ENCODE measurements around the gene ST8SIA4. TPM values are rescaled to one million over a fixed set of nuclear protein-coding genes. Genes with fewer than 3 reads are reported as not detected.

ST8SIA4 gene
- total and polyA plus RNA-seq, 12 donors: 0.70 to 12.9 (median 4.5) TPM

DNA sequence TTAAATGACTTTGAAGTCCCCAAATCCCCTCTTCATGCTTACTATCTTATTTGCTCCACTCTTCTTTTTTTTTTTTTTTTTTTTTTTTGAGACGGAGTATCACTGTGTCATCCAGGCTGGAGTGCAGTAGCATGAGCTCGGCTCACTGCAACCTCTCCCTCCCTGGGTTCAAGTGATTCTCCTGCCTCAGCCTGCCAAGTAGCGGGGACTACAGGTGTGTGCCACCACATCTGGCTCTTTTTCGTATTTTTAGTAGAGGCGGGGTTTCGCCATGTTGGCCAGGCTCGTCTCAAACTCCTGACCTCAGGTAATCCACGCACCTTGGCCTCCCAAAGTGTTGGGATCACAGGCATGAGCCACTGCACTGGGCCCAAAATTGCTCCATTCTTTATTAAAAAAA is 51.0 kb downstream of the ST8SIA4 start:
- H3K9me3 ChIP-seq: no peaks in the 10 kb centered on the region
- 93 to 96% methylated on average over 8 of the region's 8 CpGs for WGBS, 2 donors
- intact Hi-C loops (cut with DNase I): loop anchor here in 1 of 10 donors (5.0 kb wide), 1 partner anchor 50 kb away; the partner anchor contains the start of gene ST8SIA4
- ATAC-seq (no peak), DNase-seq (no peak)
- H3K27me3 ChIP-seq: no peaks in the 10 kb centered on the region
- peaks cover 0 to 48% (median 14%) of the 10 kb centered on the region in 9 donors for H3K4me1 ChIP-seq
- peaks cover 0 to 14% (median 0%) of the 10 kb centered on the region in 9 donors for H3K36me3 ChIP-seq
- no peak for TF ChIP-seq CTCF (IDR thresholded peaks at IDR 0.05)
- H3K27ac ChIP-seq: peak overlapping the region in 4 of 10 donors; percentile 9 to 74 (median 42)
- H3K4me3 ChIP-seq: no peak overlapping the region

GRCh38 chr5:100846772-100847171 is 56.3 kb downstream of the ST8SIA4 start:
- Histone ChIP-seq H3K4me1 (peaks cover 0 to 39% (median 7%) of the 10 kb centered on the region in 9 donors), H3K9me3 (no peaks in the 10 kb centered on the region), H3K4me3 (peak overlapping the region in 1 of 10 donors; percentile 6), H3K27me3 (no peaks in the 10 kb centered on the region), H3K27ac (peak overlapping the region in 8 of 10 donors; percentile 35 to 84 (median 58)), H3K36me3 (peaks cover 0 to 9% (median 0%) of the 10 kb centered on the region in 9 donors)
- ATAC-seq: peak in 5 of 8 donors; percentile 53 to 91 (median 61)
- TF ChIP-seq CTCF (IDR thresholded peaks at IDR 0.05): no peak
- DNase-seq: no peak
- intact Hi-C loops (cut with DNase I): loop anchor here in 1 of 10 donors (10.0 kb wide), 1 partner anchor 58 kb away; the partner anchor contains the start of gene ST8SIA4
- WGBS, 2 donors: 30 to 32% methylated on average over 4 of the region's 4 CpGs

GRCh38 chr5:100842080-100842479 is 61.0 kb downstream of the ST8SIA4 start:
- ATAC-seq: no peak
- no peak for TF ChIP-seq CTCF (IDR thresholded peaks at IDR 0.05)
- 47 to 66% methylated on average over 2 of the region's 2 CpGs for WGBS, 2 donors
- Histone ChIP-seq H3K36me3 (peaks cover 0 to 5% (median 0%) of the 10 kb centered on the region in 9 donors), H3K9me3 (no peaks in the 10 kb centered on the region), H3K4me1 (peaks cover 0 to 67% (median 19%) of the 10 kb centered on the region in 9 donors), H3K27me3 (no peaks in the 10 kb centered on the region), H3K4me3 (peak overlapping the region in 2 of 10 donors; percentile 15 to 18), H3K27ac (peak overlapping the region in 7 of 10 donors; percentile 7 to 65 (median 56))
- DNase-seq: no peak
- intact Hi-C loops (cut with DNase I): loop anchor here in 3 of 10 donors (5.0 to 10.0 kb wide), 3 partner anchors 50 to 63 kb away; partner anchors contain the start of gene ST8SIA4 (in 2 of the 3)

- H3K9me3 ChIP-seq: no peaks in the 10 kb centered on the region
- ATAC-seq (peak in 3 of 8 donors; percentile 39 to 51 (median 40)), DNase-seq (no peak)
- no peaks in the 10 kb centered on the region for H3K27me3 ChIP-seq
- H3K4me3 ChIP-seq: peak overlapping the region in 4 of 10 donors; percentile 4 to 18 (median 14)
- no peak for TF ChIP-seq CTCF (IDR thresholded peaks at IDR 0.05)
- peaks cover 0 to 63% (median 19%) of the 10 kb centered on the region in 9 donors for H3K4me1 ChIP-seq
- intact Hi-C loops (cut with DNase I): loop anchor here in 3 of 10 donors (5.0 to 10.0 kb wide), 3 partner anchors 51 to 63 kb away; partner anchors contain the start of gene ST8SIA4 (in 2 of the 3)
- H3K36me3 ChIP-seq: peaks cover 0 to 5% (median 0%) of the 10 kb centered on the region in 9 donors
- peak overlapping the region in 7 of 10 donors; percentile 7 to 65 (median 56) for H3K27ac ChIP-seq
- 57 to 58% methylated on average over 4 of the region's 4 CpGs for WGBS, 2 donors
Measured at GRCh38 chr5:100841358-100842076, 61.6 kb downstream of the ST8SIA4 start.
